HG03045 (cell line): ENCODE measurements around the gene CFAP53.
"Not testable (repeated sequence)": the region's sequence is repeated elsewhere in the genome, so short reads cannot be mapped to it uniquely, and the experiment has no call there.

Experiments
- ATAC-seq: cut with Tn5 transposase; IDR thresholded peaks from one replicate; pipeline ENCODE4 v1.9.1; 2021; ENCODE audit warnings: mild to moderate bottlenecking, moderate library complexity; ENCODE audit not compliant: unreplicated experiment

The CFAP53 gene

DNA sequence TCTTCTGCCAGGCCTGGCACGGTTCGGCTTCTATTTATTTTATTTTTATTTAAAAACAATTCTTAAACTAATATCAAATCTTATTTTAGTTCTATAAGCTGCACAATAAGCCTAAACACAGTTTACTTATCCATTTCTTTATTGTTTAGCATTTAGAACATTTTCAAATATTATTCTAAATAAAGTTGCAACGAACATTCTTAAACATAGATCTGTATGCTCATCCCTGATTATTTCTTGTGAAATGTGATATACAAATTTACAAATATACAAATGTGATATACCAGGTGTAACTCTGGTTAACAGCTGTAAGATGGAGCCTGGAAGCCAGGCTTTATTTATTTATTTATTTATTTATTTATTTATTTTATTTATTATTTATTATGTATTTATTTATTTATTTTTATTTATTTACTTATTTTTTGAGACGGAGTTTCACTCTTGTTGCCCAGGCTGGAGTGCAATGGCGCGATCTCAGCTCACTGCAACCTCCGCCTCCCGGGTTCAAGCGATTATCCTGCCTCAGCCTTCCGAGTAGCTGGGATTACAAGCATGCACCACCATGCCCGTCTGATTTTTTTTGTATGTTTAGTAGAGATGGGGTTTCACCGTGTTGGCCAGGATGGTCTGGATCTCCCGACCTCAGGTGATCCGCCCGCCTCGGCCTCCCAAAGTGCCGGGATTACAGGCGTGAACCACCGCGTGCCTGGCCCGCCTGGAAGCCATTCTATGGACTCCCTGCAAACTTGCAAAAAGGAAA lies 22.2 kb upstream of the CFAP53 start:
- not testable (repeated sequence) for ATAC-seq

DNA sequence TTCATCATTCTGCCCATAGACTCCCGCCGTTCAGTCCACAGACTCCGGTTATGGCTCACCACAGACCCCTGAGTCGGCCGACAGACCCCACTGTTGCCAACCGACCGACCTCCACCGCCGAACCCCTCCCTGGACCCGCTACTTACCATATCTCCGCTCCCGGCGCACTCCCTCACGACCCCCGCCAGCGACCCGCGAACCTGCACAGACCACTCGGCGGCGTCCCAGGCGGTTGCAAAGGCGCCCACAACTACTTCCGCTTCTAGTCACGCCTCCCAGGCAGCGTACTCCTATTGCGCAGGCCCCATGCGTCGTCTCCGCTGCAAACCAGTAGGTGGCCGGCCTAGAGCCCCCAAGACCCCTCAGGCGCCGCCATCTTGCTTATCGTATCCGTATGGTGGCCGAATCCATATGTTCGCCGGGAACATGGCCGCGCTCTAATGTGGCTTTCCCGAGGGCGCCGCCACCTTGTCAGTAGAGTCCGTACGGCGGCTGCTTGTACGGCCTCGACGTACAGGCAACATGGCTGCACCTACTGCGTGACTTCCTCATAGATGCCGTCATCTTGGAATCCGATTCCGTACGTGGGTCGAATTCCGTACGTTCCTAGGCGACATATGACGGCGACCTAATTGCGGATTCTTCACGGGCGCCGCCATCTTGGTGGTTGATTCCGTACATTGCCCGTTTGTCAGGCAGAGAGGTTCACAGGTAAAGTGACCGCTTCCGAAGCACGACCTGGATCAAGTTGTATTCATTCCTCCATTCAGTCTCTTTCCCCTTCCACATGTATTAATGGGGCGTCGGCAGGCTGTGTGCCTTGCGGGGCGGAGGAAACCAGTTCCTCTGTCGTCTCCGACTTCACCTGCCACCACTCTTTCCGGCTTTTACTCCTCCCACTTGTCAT lies 21.4 kb upstream of the CFAP53 start, which contains the start of gene CXXC1:
Gene CXXC1, minus strand, starts transcription at position 252 of the 907 bp plus-strand sequence. Its CDS starts 103 bp downstream, at position 149.
- ATAC-seq: peak; percentile 88

DNA sequence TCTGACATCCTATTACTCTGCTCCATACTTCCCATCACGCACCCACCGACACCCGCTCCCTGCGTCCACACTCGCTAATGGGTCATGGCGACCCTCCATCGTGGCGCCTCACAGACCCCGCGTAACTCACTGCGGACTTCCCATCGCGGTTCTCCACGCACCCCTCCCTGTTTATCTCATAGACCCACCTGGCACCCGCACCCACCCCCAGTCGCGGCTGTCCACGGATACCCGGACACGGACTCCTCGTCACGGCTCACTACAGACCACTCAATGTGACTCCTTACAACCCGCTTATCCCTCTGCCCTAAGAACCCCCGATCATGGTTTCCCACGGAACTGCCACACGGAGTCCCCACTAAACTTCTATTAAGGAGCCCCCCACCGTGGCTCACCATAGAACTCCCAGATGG lies 20.7 kb upstream of the CFAP53 start:
- ATAC-seq: peak; percentile 2

DNA sequence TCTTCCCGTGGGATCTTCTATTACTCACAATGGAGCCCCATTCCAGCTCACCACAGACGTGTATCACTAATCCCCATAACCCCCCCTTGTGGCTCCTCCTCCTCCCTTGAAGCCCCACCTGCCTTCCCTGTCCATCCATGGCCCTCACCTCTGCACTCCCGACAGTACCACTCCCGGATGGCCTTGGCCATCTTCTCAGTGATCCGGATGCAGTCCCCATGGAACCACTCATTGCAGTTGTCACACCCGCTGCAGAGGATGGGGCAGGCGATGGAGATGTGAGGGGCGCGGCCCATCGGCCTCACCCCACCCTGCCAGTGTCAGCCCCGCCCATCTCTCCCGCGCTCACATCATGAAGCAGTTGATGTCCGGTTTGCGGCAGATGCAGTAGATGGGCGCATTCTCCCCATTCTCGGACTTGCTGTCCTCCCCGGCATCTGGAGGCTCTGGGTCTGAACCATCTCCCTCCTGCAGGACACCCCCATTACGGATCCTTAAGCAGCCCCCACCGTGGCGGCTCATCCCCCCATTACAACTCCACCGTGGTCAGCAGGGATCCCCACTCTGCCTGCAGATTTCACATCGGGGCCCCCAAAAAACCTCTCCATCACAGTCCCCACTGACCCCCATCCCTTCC lies 20.2 kb upstream of the CFAP53 start:
- no peak for ATAC-seq

DNA sequence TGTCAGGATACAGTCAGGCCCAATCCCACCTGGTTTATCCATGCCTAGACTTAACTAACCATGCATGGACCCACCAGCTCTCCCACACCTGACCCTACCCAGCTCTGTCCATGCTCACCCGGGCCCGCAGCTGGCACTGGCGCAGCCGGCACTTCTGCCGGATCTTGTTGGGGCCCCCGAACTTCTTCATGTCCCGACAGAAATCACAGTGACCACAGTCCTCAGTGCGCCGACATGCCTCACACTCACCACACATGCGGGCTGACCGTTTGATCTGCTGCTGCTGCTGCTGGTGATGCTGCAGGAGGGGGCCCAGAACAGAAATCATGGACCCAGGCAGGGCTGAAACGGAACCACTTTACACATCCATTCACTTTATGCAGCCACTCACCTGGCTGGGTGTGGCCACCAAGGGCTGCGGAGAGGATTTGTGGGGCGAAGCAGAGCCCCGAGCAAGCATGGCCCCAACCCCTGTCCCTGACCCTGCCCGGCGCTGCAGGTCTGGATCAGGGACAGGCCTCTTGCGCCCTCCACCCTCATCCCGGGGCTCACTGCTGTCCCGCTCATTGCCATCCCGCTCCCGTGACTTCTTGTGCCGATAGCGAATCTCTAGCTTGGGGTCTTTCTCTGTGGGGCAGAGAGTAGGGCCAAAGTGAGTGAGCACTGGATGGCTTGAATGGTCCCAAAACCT lies 19.5 kb upstream of the CFAP53 start:
- ATAC-seq: no peak

DNA sequence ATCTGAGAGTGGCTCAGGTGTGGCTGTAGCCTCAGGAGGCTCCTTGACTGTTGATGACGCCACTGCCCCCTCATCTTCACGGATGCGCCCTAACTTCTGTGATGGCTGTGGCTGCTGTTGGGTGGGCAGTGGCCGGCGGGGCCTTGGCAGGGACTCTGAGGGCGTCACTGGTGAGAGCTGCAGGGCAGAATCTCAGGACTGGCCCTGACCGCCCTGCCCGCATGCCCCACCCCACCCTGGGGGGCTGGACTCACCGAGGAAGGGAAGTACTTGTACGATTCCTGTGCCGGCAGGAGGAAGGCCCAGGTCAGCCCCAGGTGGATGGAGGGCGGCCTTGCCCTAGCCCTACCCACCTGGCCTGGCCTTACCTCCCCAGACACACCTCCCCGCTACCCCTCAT lies 18.8 kb upstream of the CFAP53 start:
- no peak for ATAC-seq

DNA sequence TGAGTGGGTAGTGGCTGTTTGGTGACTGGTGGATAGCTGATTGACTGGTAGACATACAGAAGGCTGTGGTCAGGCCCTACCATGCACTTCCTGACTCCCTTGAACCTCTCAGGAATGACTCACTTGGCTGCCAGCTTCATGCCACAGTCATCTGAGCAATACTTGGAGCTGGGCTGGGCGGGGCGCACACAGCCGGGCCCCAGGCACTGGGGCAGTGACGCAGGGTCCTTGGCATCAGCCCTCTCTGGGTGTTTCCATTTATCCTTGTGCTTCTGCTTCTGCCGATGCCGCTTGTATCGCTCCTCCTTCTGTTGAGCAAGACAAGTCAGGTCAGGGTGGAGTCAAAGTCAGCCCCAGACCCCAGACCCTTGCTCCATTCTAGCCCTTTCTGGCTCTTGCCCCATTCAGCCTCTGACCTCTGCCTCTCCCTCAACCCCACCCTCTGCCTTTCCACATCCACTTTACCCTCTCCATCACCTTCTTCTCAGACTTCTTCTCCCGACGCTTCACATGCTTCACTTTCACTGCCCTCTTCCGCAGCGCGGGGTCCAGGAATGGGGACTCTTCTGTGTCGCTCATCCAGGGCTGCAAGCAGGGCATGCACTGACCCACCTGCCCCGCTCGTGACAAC lies 18.1 kb upstream of the CFAP53 start:
- no peak for ATAC-seq

DNA sequence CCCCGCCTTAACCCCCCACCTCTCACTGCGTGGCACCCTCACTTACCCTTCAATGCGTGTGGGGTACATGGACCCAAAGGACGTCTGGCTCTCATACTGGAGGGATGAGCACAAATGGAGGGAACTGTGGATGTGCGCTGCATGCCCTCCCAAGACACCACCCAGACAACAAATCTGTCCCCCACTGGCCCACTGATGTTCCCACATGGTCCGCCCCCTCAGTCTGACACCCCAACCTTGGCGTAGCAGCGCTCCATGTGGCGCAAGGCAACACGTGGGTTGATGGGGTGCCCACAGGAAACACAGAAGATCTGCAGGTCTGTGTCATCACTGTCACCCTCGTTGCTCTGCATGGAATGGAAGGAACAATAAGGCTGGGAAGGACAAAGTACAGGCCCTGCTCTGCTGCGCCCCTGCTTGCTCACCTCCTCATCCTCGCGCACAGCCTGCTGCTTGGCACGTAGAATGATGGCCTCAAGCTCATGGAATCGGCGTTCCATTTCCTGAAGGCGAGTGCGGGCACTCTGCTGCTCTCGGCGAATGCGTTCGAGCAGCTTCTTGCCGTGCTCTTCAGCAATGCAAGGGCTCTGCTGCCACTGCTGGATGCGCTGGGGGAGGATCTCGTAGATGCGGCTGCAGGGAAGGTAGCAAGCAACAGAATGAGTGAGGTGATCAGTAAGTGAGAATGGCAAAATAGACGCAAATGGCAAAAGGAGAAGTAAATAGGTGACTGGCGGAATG lies 17.3 kb upstream of the CFAP53 start:
- no peak for ATAC-seq

DNA sequence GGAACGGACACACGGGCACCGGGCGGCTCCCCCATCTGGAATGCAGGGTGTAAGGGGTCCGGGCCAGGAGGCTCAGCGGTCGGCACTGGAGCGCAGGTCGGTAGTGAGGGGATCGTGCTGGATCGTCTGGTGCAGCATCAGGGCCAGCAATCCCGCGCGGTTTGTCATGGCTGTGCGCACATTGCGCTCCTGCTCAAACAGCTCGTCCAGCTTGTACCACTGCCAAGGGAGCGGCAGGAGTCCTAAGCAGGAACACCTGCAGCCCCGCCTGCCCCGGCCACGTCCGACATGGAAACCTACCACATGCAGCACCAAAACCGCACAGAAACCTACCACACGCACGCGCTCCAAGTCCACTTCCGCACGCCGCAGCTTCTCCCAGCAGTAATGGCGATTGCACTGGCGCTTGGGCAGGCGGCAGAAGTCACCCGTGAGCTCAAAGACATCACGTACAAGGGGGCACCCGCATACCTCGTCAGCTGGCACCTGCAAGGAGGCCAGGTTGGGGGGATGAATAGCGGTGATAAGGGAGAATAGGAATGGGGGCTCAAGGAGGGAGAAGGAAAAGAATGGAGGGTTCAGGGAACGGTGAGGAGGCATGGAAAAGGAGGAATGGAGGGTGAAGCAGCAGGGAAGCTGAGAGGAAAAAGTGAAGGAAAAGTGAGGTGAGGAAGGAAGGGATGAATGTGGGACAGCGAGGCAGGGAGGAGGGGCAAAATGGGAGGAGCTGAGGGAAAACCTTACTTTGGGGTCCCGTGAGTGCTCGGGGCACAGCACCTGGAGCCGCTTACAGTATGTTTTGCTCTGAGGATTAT lies 16.4 kb upstream of the CFAP53 start:
- ATAC-seq: no peak

DNA sequence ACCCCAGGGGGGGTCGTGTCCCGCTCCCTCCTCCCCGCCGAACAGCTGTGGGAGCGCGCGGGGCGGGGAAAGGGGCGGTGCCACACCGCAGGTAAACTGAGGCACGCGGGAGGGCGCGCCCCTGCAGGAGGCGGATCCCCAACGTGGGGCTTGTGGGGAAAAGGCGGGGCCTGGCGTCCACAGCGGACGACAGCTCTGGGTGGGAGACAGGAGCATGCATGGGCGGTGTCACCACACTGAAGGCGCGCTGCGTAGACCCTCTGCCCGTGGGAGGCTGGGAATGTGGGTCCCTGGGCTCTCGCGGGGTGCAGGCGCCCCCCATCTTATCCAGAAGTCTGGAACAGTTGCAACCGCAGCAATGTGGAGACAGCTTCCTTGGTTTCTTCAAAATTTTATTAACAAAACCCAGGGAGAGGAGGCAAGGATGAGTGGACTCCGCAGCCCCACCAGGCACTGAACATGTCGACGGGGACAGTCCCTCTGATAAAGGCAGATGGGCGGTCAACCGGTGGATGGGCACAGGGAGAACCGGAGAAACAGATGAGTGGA lies 15.8 kb upstream of the CFAP53 start:
- ATAC-seq: peak; percentile 3

DNA sequence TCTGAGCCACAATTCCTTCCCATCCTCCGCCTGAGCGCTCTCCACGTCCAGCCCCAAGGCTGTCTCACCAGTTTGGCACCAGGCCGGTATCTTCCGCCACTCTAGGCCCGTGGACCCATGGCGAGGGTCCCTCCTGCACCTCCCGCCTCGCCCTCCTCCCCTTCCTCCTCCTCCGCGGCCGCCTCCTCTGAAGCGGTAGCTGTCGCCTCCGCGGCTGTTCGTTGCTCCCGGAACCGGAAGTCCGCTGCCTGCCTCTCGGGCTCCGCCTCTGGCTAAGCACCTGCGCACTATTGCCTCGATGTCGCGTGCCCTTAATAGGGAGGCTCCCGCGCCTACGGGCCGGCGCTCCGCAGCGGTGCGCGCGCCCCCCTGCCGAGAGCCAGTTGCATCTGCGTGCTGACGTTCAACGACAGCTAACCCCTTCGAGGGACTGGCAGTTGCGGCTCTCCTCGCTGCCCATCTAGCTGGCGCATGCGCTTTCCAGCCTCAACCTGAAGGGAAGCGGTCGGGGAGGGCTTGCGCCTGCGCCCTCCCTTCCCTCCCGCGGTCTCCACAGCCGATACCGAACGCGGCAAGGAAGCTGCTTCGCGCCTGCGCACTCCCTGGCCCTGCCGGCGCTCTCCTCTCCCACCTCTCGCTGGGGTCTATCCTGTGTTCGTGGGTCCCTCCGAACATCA lies 15.1 kb upstream of the CFAP53 start, which contains the start of gene MBD1:
Gene MBD1, minus strand, starts transcription at position 229 of the 677 bp plus-strand sequence. CDS start 1,531 bp downstream, outside the sequence.
- ATAC-seq: peak; percentile 88

DNA sequence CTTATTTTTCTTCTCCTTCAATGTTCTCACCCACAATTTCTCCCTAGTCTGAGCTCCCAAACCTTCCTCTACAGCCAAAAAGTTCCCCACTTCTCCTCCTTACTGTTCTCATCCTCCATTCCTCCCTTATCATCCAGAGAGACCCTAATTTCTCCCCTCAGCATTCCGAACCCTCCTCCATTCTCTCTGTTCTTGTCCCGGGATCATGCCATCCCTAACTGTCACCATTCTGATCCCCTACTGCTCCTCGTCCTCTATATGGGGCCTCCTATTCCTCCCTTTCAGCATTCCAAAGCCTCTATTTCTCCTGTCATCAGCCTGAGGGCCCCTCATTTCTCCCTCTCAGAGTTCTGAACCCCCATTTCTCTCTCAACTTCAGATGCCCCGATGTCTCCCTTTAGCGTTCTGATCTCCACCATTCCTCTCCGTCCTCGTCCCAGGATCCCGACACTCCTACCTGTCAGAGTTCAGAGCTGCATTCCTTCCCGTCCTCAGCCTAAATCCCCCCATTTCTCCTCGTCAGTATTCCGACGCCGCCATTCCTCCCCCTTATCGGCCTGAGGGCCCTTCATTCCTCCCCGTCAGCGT lies 14.5 kb upstream of the CFAP53 start:
- ATAC-seq: no peak

DNA sequence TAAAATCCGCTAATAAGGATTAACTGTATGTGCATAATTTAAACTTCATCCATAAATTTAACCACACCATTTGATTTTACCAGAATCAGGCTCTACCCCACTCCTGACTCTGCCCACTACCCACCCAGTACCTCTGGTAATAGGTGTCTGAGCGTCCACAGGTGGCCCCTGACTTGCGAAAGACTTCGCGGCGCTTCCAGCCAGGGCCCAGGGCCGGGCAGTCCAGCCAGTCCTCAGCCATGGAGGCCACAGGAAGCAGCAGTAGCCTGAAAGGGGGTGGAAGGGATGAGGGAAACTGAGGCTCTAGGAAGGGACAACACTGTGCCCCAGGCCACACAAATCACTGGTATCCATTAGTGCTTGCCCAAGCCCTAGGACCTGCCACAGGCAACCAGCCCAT lies 13.5 kb upstream of the CFAP53 start:
- ATAC-seq: no peak

DNA sequence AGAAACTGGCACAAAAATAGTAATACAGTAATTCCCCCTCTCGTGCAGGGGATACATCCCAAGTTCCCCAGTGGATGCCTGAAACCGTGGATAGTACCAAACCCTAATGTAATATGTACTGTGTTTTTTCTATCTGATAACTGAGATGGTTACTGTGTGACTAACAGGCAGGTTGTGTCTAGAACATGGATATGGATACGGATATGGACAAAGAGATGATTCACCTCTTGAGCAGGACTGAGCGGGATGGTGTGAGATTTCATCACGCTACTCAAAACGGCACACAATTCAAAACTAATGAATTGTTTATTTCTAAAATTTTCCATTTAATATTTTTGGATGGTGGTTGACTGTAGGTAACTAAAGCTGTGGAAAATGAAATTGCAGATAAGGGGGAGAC lies 11.6 kb upstream of the CFAP53 start:
- no peak for ATAC-seq

DNA sequence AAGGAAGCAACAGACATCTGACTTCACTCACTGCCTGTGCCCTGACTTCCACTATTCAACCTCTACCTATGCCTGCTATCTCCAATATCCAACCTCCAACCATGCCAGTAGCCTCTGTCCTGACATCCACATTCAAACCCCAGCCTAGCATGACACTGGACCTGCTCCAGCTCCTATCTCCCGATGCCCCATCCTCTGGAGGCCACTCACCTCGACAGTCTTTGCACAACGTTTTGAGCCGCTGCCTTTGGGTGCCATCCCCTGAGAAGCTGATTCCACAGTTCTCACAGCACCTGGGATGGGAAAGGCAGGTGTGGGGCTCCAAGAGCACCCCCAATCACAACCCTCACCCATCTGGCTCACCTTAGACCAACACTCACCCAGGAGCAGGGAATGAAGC lies 10.2 kb upstream of the CFAP53 start:
- no peak for ATAC-seq

DNA sequence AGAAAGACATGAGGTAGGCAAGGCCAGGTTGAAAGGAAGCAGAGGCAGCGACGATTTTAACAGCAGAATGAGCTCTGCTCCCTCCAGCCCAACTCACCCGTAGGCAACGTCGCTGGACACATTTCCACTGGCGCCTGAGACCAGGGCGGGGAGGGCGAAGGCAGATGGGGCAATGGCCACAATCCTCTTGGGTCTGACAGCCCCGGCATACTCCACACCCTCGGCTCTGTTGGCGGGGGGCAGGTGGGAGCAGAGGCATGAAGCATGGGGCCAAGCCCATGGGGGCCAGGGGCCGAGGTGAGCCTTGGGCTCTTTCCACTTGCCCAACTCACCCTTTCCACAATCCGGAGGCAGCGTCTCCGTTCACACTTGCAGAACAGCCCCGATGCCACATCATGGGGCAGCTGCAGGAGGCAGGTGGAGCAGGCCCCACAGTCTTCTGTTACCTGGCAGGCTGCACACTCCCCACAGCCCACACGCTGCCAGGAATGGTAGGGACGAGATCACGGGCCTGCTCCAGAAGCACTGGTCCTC lies 9.3 kb upstream of the CFAP53 start:
- ATAC-seq: no peak

DNA sequence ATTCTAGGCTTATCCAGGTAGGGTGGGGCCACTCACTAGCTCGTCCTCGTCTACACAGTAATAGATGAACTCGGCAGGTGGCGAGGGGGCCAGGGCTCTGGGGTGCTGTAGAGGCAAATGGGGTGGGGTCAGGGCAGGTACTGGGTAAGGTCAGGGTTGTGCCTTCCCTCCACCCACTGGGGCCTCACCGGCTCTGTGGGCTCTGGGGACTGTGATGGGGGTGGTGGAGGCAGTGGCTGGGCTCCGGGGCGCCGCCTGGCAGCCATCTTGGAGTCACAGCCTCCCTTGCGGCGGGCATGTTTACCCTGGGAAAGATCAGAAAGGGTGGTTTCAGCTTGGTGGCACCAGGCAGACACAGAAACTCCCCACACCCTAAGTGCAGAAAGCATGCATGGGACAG lies 8.6 kb upstream of the CFAP53 start:
- no peak for ATAC-seq
